HEK293 (cell line): ENCODE data around the gene CENPB.
A peak's percentile ranks its signal among the peaks of the same experiment; 100 is the strongest.

Experiments
- CTCF ChIP-seq: fragments of 450-650 bp; formaldehyde crosslinking; IDR thresholded peaks from 2 replicates; pipeline ENCODE4 v1.5.1; 2016; ENCODE audit warnings: missing biosample characterization, missing genetic modification characterization
- IKZF3 ChIP-seq: fragments of 450-650 bp; IDR thresholded peaks from 2 replicates; pipeline ENCODE4 v1.5.0; 2018; ENCODE audit warnings: missing biosample characterization, mild to moderate bottlenecking, missing genetic modification characterization, moderate library complexity
- KLF10 ChIP-seq: fragments of 450-650 bp; IDR thresholded peaks from 2 replicates; pipeline ENCODE4 v1.5.1; 2018; ENCODE audit warnings: missing biosample characterization, mild to moderate bottlenecking, missing genetic modification characterization
- PRDM1 ChIP-seq: fragments of 450-650 bp; formaldehyde crosslinking; IDR thresholded peaks from 2 replicates; pipeline ENCODE4; 2016; ENCODE audit warnings: missing biosample characterization, missing genetic modification characterization
- REST ChIP-seq: fragments of 450-650 bp; formaldehyde crosslinking; IDR thresholded peaks from 2 replicates; pipeline ENCODE4 v1.5.1; 2016; ENCODE audit warnings: missing biosample characterization, missing genetic modification characterization
- ZBTB11 ChIP-seq: fragments of 450-650 bp; formaldehyde crosslinking; conservative IDR thresholded peaks from 2 replicates; pipeline ENCODE4 v1.5.1; 2016; ENCODE audit warnings: low read depth, missing biosample characterization, missing genetic modification characterization
- ZBTB6 ChIP-seq: fragments of 450-650 bp; formaldehyde crosslinking; IDR thresholded peaks from 2 replicates; pipeline ENCODE4 v1.5.1; 2017; ENCODE audit warnings: missing biosample characterization, missing genetic modification characterization
- ZEB2 ChIP-seq: fragments of 450-650 bp; formaldehyde crosslinking; IDR thresholded peaks from 2 replicates; pipeline ENCODE4 v1.5.1; 2016; ENCODE audit warnings: missing biosample characterization, missing genetic modification characterization
- ZFP3 ChIP-seq: fragments of 450-650 bp; formaldehyde crosslinking; IDR thresholded peaks from 2 replicates; pipeline ENCODE4 v1.5.1; 2016; ENCODE audit warnings: low read depth, missing biosample characterization, missing genetic modification characterization
- ZNF211 ChIP-seq: fragments of 450-650 bp; formaldehyde crosslinking; IDR thresholded peaks from 2 replicates; pipeline ENCODE4 v1.5.1; 2016; ENCODE audit warnings: low read depth, missing biosample characterization, missing genetic modification characterization
- ZNF24 ChIP-seq: fragments of 450-650 bp; formaldehyde crosslinking; IDR thresholded peaks from 2 replicates; pipeline ENCODE4 v1.5.1; 2016; ENCODE audit warnings: missing biosample characterization, missing genetic modification characterization
- ZNF341 ChIP-seq: fragments of 450-650 bp; formaldehyde crosslinking; IDR thresholded peaks from 2 replicates; pipeline ENCODE4; 2016; ENCODE audit warnings: low read depth, missing biosample characterization, missing genetic modification characterization
- ZNF350 ChIP-seq: fragments of 450-650 bp; formaldehyde crosslinking; IDR thresholded peaks from 2 replicates; pipeline ENCODE4 v1.5.0; 2017; ENCODE audit warnings: missing biosample characterization, mild to moderate bottlenecking, missing genetic modification characterization
- ZNF449 ChIP-seq: fragments of 450-650 bp; formaldehyde crosslinking; IDR thresholded peaks from 2 replicates; pipeline ENCODE4 v1.5.1; 2017; ENCODE audit warnings: missing biosample characterization, mild to moderate bottlenecking, missing genetic modification characterization, moderate library complexity
- ZNF48 ChIP-seq: fragments of 450-650 bp; formaldehyde crosslinking; IDR thresholded peaks from 2 replicates; pipeline ENCODE4 v1.5.1; 2016; ENCODE audit warnings: missing biosample characterization, missing genetic modification characterization
- ZNF488 ChIP-seq: fragments of 450-650 bp; formaldehyde crosslinking; IDR thresholded peaks from 2 replicates; pipeline ENCODE4 v1.5.1; 2016; ENCODE audit warnings: missing biosample characterization, missing genetic modification characterization
- ZNF558 ChIP-seq: fragments of 450-650 bp; formaldehyde crosslinking; IDR thresholded peaks from 2 replicates; pipeline ENCODE4 v1.5.1; 2016; ENCODE audit warnings: missing biosample characterization, missing genetic modification characterization
- ZNF600 ChIP-seq: fragments of 450-650 bp; formaldehyde crosslinking; IDR thresholded peaks from 2 replicates; pipeline ENCODE4 v1.5.1; 2016; ENCODE audit warnings: missing biosample characterization, missing genetic modification characterization
- ZNF623 ChIP-seq: fragments of 450-650 bp; formaldehyde crosslinking; IDR thresholded peaks from 2 replicates; pipeline ENCODE4 v1.5.1; 2016; ENCODE audit warnings: missing biosample characterization, missing genetic modification characterization
- ZNF639 ChIP-seq: fragments of 450-650 bp; formaldehyde crosslinking; IDR thresholded peaks from 2 replicates; pipeline ENCODE4 v1.5.1; 2016; ENCODE audit warnings: missing biosample characterization, missing genetic modification characterization
- ZNF768 ChIP-seq: fragments of 450-650 bp; formaldehyde crosslinking; IDR thresholded peaks from 2 replicates; pipeline ENCODE4 v1.5.1; 2018; ENCODE audit warnings: missing biosample characterization, mild to moderate bottlenecking, missing genetic modification characterization
- ZSCAN30 ChIP-seq: fragments of 450-650 bp; IDR thresholded peaks from 2 replicates; pipeline ENCODE4 v1.5.1; 2018; ENCODE audit warnings: missing biosample characterization, mild to moderate bottlenecking, missing genetic modification characterization, moderate library complexity
- ZSCAN5A ChIP-seq: fragments of 450-650 bp; formaldehyde crosslinking; IDR thresholded peaks from 2 replicates; pipeline ENCODE4 v1.5.1; 2016; ENCODE audit warnings: missing biosample characterization, missing genetic modification characterization

Gene CENPB

GRCh38 chr20:3811467-3812258, 25.1 kb upstream of the CENPB start (continued):
- TF ChIP-seq ZNF600 (tag by site-specific recombination) (peak; percentile 96), ZFP3 (tag by site-specific recombination) (no peak), ZNF350 (no peak), ZNF558 (tag by site-specific recombination) (0 out of 2 replicates have a peak, but pooled peaks have one; percentile 48), ZBTB11 (peak; percentile 12; the same call in 1 of the 2 replicates), KLF10 (peak; percentile 81), ZNF48 (tag by site-specific recombination) (no peak), IKZF3 (tag by site-specific recombination) (peak; percentile 96), ZNF211 (tag by site-specific recombination) (no peak), ZNF449 (tag by site-specific recombination) (no peak), PRDM1 (tag by site-specific recombination) (peak; percentile 70), ZNF488 (tag by site-specific recombination) (no peak), CTCF (tag by site-specific recombination) (peak; percentile 9; the same call in 1 of the 2 replicates), ZNF341 (tag by site-specific recombination) (peak; percentile 47; the same call in 1 of the 2 replicates), ZNF24 (tag by site-specific recombination) (peak; percentile 88), ZSCAN5A (peak; percentile 71; the same call in 1 of the 2 replicates), ZNF768 (tag by site-specific recombination) (peak; percentile 52; the same call in 1 of the 2 replicates), ZNF623 (tag by site-specific recombination) (no peak), ZSCAN30 (tag by site-specific recombination) (peak; percentile 95), ZBTB6 (tag by site-specific recombination) (no peak), REST (0 out of 2 replicates have a peak, but pooled peaks have one; percentile 16), ZEB2 (peak; percentile 95), ZNF639 (tag by site-specific recombination) (peak; percentile 81)
